Hepatocyte (in vitro differentiated cells): ENCODE data around the gene PNO1. TPM values are rescaled to one million over a fixed set of nuclear protein-coding genes. Genes with fewer than 3 reads are reported as not detected.

Experiments used
- DNase-seq: peaks from one replicate; pipeline ENCODE4 v3.0.0-alpha.2; 2016; ENCODE audit warnings: low spot score
- H2AFZ ChIP-seq: fragments of 200-600 bp; sonication (generic); 2 replicates; pipeline ENCODE4 v1.6.0; 2016; ENCODE audit warnings: antibody characterized with exemption, mild to moderate bottlenecking
- H3K27ac ChIP-seq: fragments of 200-600 bp; sonication (generic); 2 replicates; pipeline ENCODE4 v1.5.1; 2016; ENCODE audit warnings: mild to moderate bottlenecking
- H3K27me3 ChIP-seq: fragments of 200-600 bp; sonication (generic); 2 replicates; pipeline ENCODE4 v1.6.1; 2016
- H3K36me3 ChIP-seq: fragments of 200-600 bp; sonication (generic); replicated peaks from 2 replicates; pipeline ENCODE4 v1.5.1; 2016; ENCODE audit warnings: low read depth; ENCODE audit not compliant: insufficient read depth
- H3K4me1 ChIP-seq: fragments of 200-600 bp; sonication (generic); 2 replicates; pipeline ENCODE4 v1.5.1; 2016; ENCODE audit warnings: mild to moderate bottlenecking, moderate library complexity; ENCODE audit not compliant: insufficient read depth
- H3K4me2 ChIP-seq: fragments of 200-600 bp; sonication (generic); 2 replicates; pipeline ENCODE4 v1.6.0; 2016
- H3K4me3 ChIP-seq: fragments of 200-600 bp; sonication (generic); 2 replicates; pipeline ENCODE4 v1.5.1; 2016; ENCODE audit warnings: mild to moderate bottlenecking
- H3K79me2 ChIP-seq: fragments of 200-600 bp; sonication (generic); 2 replicates; pipeline ENCODE4 v1.6.0; 2017; ENCODE audit warnings: mild to moderate bottlenecking
- H3K9me2 ChIP-seq: fragments of 200-600 bp; sonication (generic); replicated peaks from 2 replicates; pipeline ENCODE4 v1.6.0; 2017; ENCODE audit warnings: mild to moderate bottlenecking; ENCODE audit not compliant: insufficient read depth
- H3K9me3 ChIP-seq: fragments of 200-600 bp; sonication (generic); 2 replicates; pipeline ENCODE4 v1.5.1; 2016; ENCODE audit warnings: low read depth, mild to moderate bottlenecking
- H4K20me1 ChIP-seq: fragments of 200-600 bp; sonication (generic); 2 replicates; pipeline ENCODE4 v1.6.0; 2016; ENCODE audit warnings: mild to moderate bottlenecking; ENCODE audit not compliant: insufficient read depth, poor library complexity, severe bottlenecking
- EZH2 ChIP-seq: fragments of 200-600 bp; sonication (generic); IDR thresholded peaks from 2 replicates; pipeline ENCODE4 v1.6.1; 2016; ENCODE audit warnings: antibody characterized with exemption, mild to moderate bottlenecking, borderline replicate concordance
- EZH2phosphoT487 ChIP-seq: fragments of 200-600 bp; sonication (generic); IDR thresholded peaks from one replicate; pipeline ENCODE4 v1.6.1; 2018; ENCODE audit warnings: antibody characterized with exemption, mild to moderate bottlenecking, low read depth, moderate library complexity; ENCODE audit not compliant: unreplicated experiment, severe bottlenecking
- WGBS: methylation state at CpG from one replicate; pipeline ENCODE4 v1.1.6; 2016; ENCODE audit warnings: low lambda C conversion rate; ENCODE audit errors: missing lambda C conversion rate; 5-methylcytosine and 5-hydroxymethylcytosine counted together
- polyA plus RNA-seq: library from polyadenylated mRNA; unstranded; fragments of >200 nt; fragmentation: Nextera tagmentation; extraction: Ambion mirVana; gene quantifications from 2 replicates; pipeline ENCODE4 v1.2.1, GENCODE V29; 2016
- total RNA-seq: library from RNA; depleted of rRNA; stranded (reverse); fragments of >200 nt; gene quantifications from 2 replicates; pipeline ENCODE4 v1.2.3, GENCODE V29; 2014
- TF ChIP-seq, protein P1 (sequence below): fragments of 200-600 bp; sonication (generic); IDR thresholded peaks from 2 replicates; pipeline ENCODE4 v1.5.1; 2016; ENCODE audit warnings: antibody characterized with exemption, mild to moderate bottlenecking; ENCODE audit not compliant: poor library complexity

The PNO1 gene
- total and polyA plus RNA-seq, 2 experiments from 2014 or later, result 15.5 to 22.9 TPM

DNA sequence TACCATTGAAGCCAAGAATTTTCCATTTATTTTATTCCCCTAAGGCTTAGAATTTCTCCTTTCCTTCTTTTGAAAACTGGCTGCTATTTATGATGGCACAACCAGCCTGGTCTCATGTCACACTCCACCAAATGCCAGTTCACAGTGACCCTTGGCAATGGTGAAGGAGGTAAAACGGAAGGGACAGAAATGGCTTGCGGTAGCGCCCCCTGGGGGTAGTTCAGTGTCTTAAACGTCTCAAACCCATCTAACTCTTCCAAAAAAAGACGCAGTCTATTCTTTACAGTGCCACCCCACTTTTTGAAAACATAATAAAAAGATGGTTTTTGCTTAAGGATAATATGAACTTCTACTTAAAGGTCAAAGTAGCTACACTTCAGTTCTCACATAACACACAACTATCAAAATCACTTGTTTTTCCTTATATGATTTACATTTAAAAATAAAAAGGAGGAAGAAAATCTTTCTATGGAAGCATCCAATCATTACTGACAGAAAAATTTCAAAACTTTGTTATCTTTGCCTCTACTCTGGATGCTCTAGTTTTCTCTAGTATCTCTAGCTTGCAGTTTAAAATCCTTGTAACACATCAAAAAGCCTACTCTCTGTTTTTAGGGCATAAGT, 28.0 kb downstream of the PNO1 start:
- Histone ChIP-seq H3K4me2 (no peak overlapping the region), H3K4me1 (no peaks in the 10 kb centered on the region), H2AFZ (no peak overlapping the region), H3K27me3 (no peaks in the 10 kb centered on the region), H4K20me1 (peaks cover 16% of the 10 kb centered on the region), H3K4me3 (no peak overlapping the region), H3K9me3 (no peaks in the 10 kb centered on the region), H3K79me2 (peaks cover 41% of the 10 kb centered on the region), H3K36me3 (no peaks in the 10 kb centered on the region), H3K27ac (no peak overlapping the region), H3K9me2 (no peaks in the 10 kb centered on the region)
- TF ChIP-seq, protein P1, sequence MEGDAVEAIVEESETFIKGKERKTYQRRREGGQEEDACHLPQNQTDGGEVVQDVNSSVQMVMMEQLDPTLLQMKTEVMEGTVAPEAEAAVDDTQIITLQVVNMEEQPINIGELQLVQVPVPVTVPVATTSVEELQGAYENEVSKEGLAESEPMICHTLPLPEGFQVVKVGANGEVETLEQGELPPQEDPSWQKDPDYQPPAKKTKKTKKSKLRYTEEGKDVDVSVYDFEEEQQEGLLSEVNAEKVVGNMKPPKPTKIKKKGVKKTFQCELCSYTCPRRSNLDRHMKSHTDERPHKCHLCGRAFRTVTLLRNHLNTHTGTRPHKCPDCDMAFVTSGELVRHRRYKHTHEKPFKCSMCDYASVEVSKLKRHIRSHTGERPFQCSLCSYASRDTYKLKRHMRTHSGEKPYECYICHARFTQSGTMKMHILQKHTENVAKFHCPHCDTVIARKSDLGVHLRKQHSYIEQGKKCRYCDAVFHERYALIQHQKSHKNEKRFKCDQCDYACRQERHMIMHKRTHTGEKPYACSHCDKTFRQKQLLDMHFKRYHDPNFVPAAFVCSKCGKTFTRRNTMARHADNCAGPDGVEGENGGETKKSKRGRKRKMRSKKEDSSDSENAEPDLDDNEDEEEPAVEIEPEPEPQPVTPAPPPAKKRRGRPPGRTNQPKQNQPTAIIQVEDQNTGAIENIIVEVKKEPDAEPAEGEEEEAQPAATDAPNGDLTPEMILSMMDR, result peak; percentile 53
- TF ChIP-seq EZH2phosphoT487, result no peak
- 32% methylated on average over 5 of the region's 5 CpGs for WGBS
- DNase-seq, result peak; percentile 55

DNA sequence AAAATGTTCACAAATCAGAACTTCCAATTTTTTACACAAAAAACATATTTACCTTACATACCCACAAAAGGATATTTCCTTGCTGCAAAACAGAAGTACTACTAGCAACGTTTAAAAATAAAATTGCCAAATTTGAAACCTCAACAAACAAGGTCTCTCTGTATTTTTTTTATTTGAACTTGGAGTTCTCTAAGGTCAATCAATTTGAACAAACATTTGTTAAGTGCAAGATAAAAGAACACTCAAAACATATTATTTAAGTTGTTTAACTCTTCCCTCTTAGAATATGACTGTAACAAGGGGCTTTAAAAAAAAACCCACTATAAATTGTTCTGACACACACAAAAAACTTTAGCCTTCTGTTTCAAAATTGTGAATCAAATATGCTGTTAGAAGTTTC, 29.6 kb downstream of the PNO1 start:
- TF ChIP-seq EZH2phosphoT487 (no peak), EZH2 (no peak)
- TF ChIP-seq, protein P1, result no peak
- no peak for DNase-seq
- Histone ChIP-seq H3K36me3 (no peaks in the 10 kb centered on the region), H3K9me2 (no peaks in the 10 kb centered on the region), H2AFZ (no peak overlapping the region), H3K4me2 (no peak overlapping the region), H3K4me3 (no peak overlapping the region), H3K27me3 (no peaks in the 10 kb centered on the region), H3K27ac (no peak overlapping the region), H3K9me3 (no peaks in the 10 kb centered on the region), H3K79me2 (peaks cover 57% of the 10 kb centered on the region), H3K4me1 (no peaks in the 10 kb centered on the region), H4K20me1 (peaks cover 26% of the 10 kb centered on the region)
- WGBS, result 86% methylated on average over 1 of the region's 1 CpG

DNA sequence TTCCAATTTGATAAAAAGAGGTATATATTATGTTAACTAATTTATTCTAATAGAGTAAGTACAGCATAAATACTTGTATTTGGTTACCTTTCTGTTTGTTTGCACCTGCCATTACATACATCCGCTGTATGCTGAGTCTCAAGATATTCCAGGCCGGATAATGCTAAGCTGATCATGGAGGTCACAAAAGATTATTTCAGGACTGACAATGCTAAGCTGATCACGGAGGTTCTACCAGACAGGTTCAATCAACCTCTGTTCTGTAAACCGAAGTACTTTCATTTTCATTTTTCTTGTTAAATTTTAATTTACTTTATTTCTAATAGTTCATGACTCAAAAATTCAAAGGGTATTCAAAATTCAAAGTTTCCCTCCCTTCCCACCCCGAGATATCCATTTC, 31.1 kb downstream of the PNO1 start:
- WGBS, result 96% methylated on average over 5 of the region's 5 CpGs
- Histone ChIP-seq H3K4me3 (no peak overlapping the region), H3K4me1 (no peaks in the 10 kb centered on the region), H3K27ac (no peak overlapping the region), H4K20me1 (peaks cover 34% of the 10 kb centered on the region), H3K27me3 (no peaks in the 10 kb centered on the region), H2AFZ (no peak overlapping the region), H3K4me2 (no peak overlapping the region), H3K9me2 (no peaks in the 10 kb centered on the region), H3K79me2 (peaks cover 71% of the 10 kb centered on the region), H3K9me3 (no peaks in the 10 kb centered on the region), H3K36me3 (no peaks in the 10 kb centered on the region)
- TF ChIP-seq EZH2phosphoT487, result no peak
- DNase-seq, result no peak

DNA sequence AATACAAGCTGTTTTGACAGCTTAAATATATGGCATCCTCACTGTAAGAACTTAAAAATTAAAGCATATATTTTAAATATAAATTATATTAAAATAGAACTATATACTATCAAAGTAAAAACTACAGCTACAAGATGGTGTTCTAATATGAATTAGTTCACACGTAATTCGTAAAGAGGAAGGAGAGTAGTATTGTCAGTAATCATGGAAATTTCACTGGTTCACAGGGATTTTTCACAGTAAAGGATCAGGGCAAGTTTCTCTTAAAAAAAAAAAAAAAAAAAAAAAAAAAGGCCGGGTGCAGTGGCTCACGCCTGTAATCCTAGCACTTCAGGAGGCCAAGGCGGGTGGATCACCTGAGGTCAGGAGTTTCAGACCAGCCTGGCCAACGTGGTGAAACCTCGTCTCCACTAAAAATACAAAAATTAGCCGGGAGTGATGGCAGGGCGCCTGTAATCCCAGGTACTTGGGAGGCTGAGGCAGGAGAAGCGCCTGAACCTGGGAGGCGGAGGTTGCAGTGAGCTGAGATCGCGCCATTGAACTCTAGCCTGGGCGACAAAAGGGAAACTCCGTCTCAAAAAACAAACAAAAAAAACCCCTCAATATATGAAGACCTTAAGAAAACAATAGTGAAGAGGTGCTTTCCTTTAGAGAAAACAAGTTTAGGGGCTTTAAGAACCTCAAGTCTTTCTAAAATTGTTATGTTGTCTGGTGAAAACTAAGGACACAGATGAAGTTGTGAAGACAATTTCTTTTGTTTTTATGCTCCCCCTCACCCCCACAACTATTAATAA, 32.5 kb downstream of the PNO1 start:
- Histone ChIP-seq H3K9me2 (no peaks in the 10 kb centered on the region), H4K20me1 (peaks cover 37% of the 10 kb centered on the region), H3K27ac (no peak overlapping the region), H3K36me3 (no peaks in the 10 kb centered on the region), H2AFZ (no peak overlapping the region), H3K4me3 (no peak overlapping the region), H3K4me1 (no peaks in the 10 kb centered on the region), H3K27me3 (no peaks in the 10 kb centered on the region), H3K9me3 (no peaks in the 10 kb centered on the region), H3K79me2 (peaks cover 85% of the 10 kb centered on the region), H3K4me2 (no peak overlapping the region)
- WGBS, result 88% methylated on average over 15 of the region's 15 CpGs
- no peak for DNase-seq
- TF ChIP-seq EZH2 (no peak), EZH2phosphoT487 (no peak)
- TF ChIP-seq, protein P1, result no peak
